GM18505 (cell line): ENCODE results near the gene MYLK.

Experiments used
- ATAC-seq: cut with Tn5 transposase; IDR thresholded peaks from one replicate; pipeline ENCODE4 v1.9.1; 2021; ENCODE audit not compliant: unreplicated experiment
- POLR2A ChIP-seq: IDR thresholded peaks from 4 replicates; pipeline ENCODE4 v1.6.1; 2011; ENCODE audit warnings: borderline replicate concordance; ENCODE audit not compliant: insufficient read depth, insufficient read length; ENCODE audit errors: extremely low read depth

MYLK gene

GRCh38 chr3:123884993-123885392, 861 bp upstream of the MYLK start:
- TF ChIP-seq POLR2A, result no peak
- no peak for ATAC-seq

- no peak for TF ChIP-seq POLR2A
These were observed 380 bp downstream of the MYLK start for GRCh38 chr3:123883701-123884202.

GRCh38 chr3:123883111-123883510, 1.0 kb downstream of the MYLK start:
- no peak for TF ChIP-seq POLR2A
- ATAC-seq, result no peak

More at GRCh38 chr3:123883701-123884202, 380 bp downstream of the MYLK start:
- ATAC-seq, result peak; percentile 11

- no peak for TF ChIP-seq POLR2A
- ATAC-seq, result no peak
These were observed 2.4 kb downstream of the MYLK start for GRCh38 chr3:123881771-123882170.

- no peak for ATAC-seq
- no peak for TF ChIP-seq POLR2A
These were observed 3.1 kb downstream of the MYLK start for GRCh38 chr3:123880998-123881561.

- no peak for ATAC-seq
- no peak for TF ChIP-seq POLR2A
These were observed 5.3 kb downstream of the MYLK start for GRCh38 chr3:123878807-123879206.

- no peak for ATAC-seq
- TF ChIP-seq POLR2A, result no peak
These were observed 6.2 kb downstream of the MYLK start for GRCh38 chr3:123877965-123878364.

GRCh38 chr3:123877466-123877865, 6.7 kb downstream of the MYLK start:
- TF ChIP-seq POLR2A, result no peak
- no peak for ATAC-seq

GRCh38 chr3:123876858-123877257, 7.3 kb downstream of the MYLK start:
- no peak for ATAC-seq
- TF ChIP-seq POLR2A, result no peak

- ATAC-seq, result no peak
- TF ChIP-seq POLR2A, result no peak
These were observed 11.5 kb downstream of the MYLK start for GRCh38 chr3:123872621-123873020.

GRCh38 chr3:123871946-123872345, 12.2 kb downstream of the MYLK start:
- ATAC-seq, result no peak
- TF ChIP-seq POLR2A, result no peak

GRCh38 chr3:123870033-123870432, 14.1 kb downstream of the MYLK start:
- no peak for TF ChIP-seq POLR2A
- no peak for ATAC-seq

GRCh38 chr3:123869165-123869564, 15.0 kb downstream of the MYLK start:
- ATAC-seq, result no peak

GRCh38 chr3:123864706-123865105, 19.4 kb downstream of the MYLK start:
- no peak for ATAC-seq

More at GRCh38 chr3:123869165-123869564, 15.0 kb downstream of the MYLK start:
- TF ChIP-seq POLR2A, result no peak

GRCh38 chr3:123862152-123862551, 22.0 kb downstream of the MYLK start:
- no peak for TF ChIP-seq POLR2A
- ATAC-seq, result no peak

More at GRCh38 chr3:123864706-123865105, 19.4 kb downstream of the MYLK start:
- TF ChIP-seq POLR2A, result no peak
